ENCODE results near the gene PPP1R14D. TPM values are rescaled to one million over a fixed set of nuclear protein-coding genes. Genes with fewer than 3 reads are reported as not detected.

Gene PPP1R14D
- total RNA-seq, 1 experiment from 2014 or later = 0.64 TPM

DNA sequence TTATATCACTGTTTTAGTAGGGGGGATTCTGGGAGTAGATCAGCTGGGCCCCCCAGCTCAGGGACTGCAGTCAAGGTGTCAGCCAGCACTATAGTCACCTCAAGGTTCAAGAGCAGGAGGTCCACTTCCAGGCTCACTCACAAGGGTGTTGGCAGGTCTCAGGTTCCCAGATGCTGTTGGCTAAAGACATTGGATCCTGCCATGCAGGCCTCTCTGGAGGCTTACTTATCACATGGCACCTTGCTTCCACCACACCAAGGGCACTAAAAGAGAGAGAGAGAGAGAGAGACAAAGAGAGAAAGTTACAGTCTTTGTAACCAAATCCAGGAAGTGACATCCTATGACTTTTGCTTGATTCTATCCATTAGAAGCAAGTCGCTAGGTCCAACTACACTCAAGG is 7.5 kb upstream of the PPP1R14D start:
- ChIA-PET CTCF (no interaction called here), POLR2A (interaction anchor here (0.6 kb wide), 1 partner anchor 11 kb away, joined by 3 read pairs; no protein-coding TSS in a partner anchor)
- DNase-seq (ENCODE audit: low read depth, low spot score) = no peak
- intact Hi-C loops (cut with micrococcal nuclease; ENCODE audit: unreplicated experiment) = no loop called here
- no peaks in the 10 kb centered on the region for H3K36me3 ChIP-seq (ENCODE audit: control insufficient read depth, insufficient read depth, low read length)
- in situ Hi-C loops (cut with HindIII; ENCODE audit: low pct_unique_long_range_greater_than_20kb, low sequenced_read_pairs) = no loop called here
- no peak overlapping the region for H3K4me3 ChIP-seq (ENCODE audit: low read depth in 2 of 2, low read length in 2 of 2)
- no peak overlapping the region for H3K27ac ChIP-seq (ENCODE audit: low read length)
- H3K9me3 ChIP-seq (ENCODE audit: control insufficient read depth, insufficient read depth, low read depth, low read length) = no peaks in the 10 kb centered on the region
- TF ChIP-seq, protein P1, sequence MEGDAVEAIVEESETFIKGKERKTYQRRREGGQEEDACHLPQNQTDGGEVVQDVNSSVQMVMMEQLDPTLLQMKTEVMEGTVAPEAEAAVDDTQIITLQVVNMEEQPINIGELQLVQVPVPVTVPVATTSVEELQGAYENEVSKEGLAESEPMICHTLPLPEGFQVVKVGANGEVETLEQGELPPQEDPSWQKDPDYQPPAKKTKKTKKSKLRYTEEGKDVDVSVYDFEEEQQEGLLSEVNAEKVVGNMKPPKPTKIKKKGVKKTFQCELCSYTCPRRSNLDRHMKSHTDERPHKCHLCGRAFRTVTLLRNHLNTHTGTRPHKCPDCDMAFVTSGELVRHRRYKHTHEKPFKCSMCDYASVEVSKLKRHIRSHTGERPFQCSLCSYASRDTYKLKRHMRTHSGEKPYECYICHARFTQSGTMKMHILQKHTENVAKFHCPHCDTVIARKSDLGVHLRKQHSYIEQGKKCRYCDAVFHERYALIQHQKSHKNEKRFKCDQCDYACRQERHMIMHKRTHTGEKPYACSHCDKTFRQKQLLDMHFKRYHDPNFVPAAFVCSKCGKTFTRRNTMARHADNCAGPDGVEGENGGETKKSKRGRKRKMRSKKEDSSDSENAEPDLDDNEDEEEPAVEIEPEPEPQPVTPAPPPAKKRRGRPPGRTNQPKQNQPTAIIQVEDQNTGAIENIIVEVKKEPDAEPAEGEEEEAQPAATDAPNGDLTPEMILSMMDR (IDR thresholded peaks at IDR 0.05) = no peak
- TF ChIP-seq TCF7L2 (IDR thresholded peaks at IDR 0.05; ENCODE audit: low read depth, low read length) = no peak
- TF ChIP-seq, protein P2, sequence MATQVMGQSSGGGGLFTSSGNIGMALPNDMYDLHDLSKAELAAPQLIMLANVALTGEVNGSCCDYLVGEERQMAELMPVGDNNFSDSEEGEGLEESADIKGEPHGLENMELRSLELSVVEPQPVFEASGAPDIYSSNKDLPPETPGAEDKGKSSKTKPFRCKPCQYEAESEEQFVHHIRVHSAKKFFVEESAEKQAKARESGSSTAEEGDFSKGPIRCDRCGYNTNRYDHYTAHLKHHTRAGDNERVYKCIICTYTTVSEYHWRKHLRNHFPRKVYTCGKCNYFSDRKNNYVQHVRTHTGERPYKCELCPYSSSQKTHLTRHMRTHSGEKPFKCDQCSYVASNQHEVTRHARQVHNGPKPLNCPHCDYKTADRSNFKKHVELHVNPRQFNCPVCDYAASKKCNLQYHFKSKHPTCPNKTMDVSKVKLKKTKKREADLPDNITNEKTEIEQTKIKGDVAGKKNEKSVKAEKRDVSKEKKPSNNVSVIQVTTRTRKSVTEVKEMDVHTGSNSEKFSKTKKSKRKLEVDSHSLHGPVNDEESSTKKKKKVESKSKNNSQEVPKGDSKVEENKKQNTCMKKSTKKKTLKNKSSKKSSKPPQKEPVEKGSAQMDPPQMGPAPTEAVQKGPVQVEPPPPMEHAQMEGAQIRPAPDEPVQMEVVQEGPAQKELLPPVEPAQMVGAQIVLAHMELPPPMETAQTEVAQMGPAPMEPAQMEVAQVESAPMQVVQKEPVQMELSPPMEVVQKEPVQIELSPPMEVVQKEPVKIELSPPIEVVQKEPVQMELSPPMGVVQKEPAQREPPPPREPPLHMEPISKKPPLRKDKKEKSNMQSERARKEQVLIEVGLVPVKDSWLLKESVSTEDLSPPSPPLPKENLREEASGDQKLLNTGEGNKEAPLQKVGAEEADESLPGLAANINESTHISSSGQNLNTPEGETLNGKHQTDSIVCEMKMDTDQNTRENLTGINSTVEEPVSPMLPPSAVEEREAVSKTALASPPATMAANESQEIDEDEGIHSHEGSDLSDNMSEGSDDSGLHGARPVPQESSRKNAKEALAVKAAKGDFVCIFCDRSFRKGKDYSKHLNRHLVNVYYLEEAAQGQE (IDR thresholded peaks at IDR 0.05; ENCODE audit: insufficient read depth in 1 of 2, low read depth in 2 of 2, low read length in 1 of 2) = no peak
- no peak for TF ChIP-seq POLR2AphosphoS5 (IDR thresholded peaks at IDR 0.05; ENCODE audit: low read depth, low read length)
- TF ChIP-seq SIN3A (IDR thresholded peaks at IDR 0.05; ENCODE audit: borderline replicate concordance, insufficient read depth, low read depth, low read length) = no peak
- H3K4me1 ChIP-seq (ENCODE audit: control insufficient read depth, insufficient read depth, low read length) = peaks cover 4% of the 10 kb centered on the region; the same call in 1 of the 2 replicates
- ATAC-seq = no peak
- H3K27me3 ChIP-seq (ENCODE audit: control insufficient read depth, insufficient read depth, low read length) = no peaks in the 10 kb centered on the region; the same call in 1 of the 2 replicates
- no TSS peak for BruUV-seq (replicated peaks)

DNA sequence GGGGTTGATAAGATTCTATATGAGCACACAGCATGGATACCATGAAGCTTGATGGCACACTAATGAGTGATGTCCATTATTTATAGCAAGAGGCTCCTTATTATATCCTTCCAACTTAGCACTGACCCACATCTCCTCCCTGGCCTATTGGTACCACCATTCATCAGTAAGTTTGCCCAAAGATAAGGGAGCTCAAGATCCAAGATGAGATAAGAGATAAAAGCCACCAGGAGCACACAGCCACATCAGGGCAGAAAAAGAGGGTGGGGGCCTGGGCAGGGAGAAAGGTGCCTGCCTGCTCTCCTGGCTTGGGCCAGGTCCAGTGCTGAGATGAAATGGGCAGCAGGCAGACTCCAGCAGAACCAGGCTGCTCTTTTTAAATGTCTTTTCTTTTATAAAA is 4.4 kb upstream of the PPP1R14D start:
- CTCF ChIA-PET = no interaction called here

More for the DNA sequence above, 4.4 kb upstream of the PPP1R14D start:
- H3K27ac ChIP-seq (ENCODE audit: low read length) = no peak overlapping the region
- no peak overlapping the region for H3K4me3 ChIP-seq (ENCODE audit: low read depth in 2 of 2, low read length in 2 of 2)
- intact Hi-C loops (cut with micrococcal nuclease; ENCODE audit: unreplicated experiment) = no loop called here
- peaks cover 8% of the 10 kb centered on the region; the same call in 1 of the 2 replicates for H3K4me1 ChIP-seq (ENCODE audit: control insufficient read depth, insufficient read depth, low read length)
- no peaks in the 10 kb centered on the region for H3K36me3 ChIP-seq (ENCODE audit: control insufficient read depth, insufficient read depth, low read length)
- H3K9me3 ChIP-seq (ENCODE audit: control insufficient read depth, insufficient read depth, low read depth, low read length) = no peaks in the 10 kb centered on the region
- no TSS peak for BruUV-seq (replicated peaks)
- in situ Hi-C loops (cut with HindIII; ENCODE audit: low pct_unique_long_range_greater_than_20kb, low sequenced_read_pairs) = no loop called here
- no peaks in the 10 kb centered on the region for H3K27me3 ChIP-seq (ENCODE audit: control insufficient read depth, insufficient read depth, low read length)
- POLR2A ChIA-PET = no interaction called here
- no peak for DNase-seq (ENCODE audit: low read depth, low spot score)
- ATAC-seq = peak; percentile 56; the same call in 1 of the 2 replicates
- TF ChIP-seq SIN3A (IDR thresholded peaks at IDR 0.05; ENCODE audit: borderline replicate concordance, insufficient read depth, low read depth, low read length) (no peak), POLR2AphosphoS5 (IDR thresholded peaks at IDR 0.05; ENCODE audit: low read depth, low read length) (no peak), TCF7L2 (IDR thresholded peaks at IDR 0.05; ENCODE audit: low read depth, low read length) (no peak)
- TF ChIP-seq, protein P1 (IDR thresholded peaks at IDR 0.05) = no peak
- TF ChIP-seq, protein P2 (IDR thresholded peaks at IDR 0.05; ENCODE audit: insufficient read depth in 1 of 2, low read depth in 2 of 2, low read length in 1 of 2) = no peak
